D721Med (cell line): ENCODE results near the gene ARFGAP2.
"Not testable (repeated sequence)": the region's sequence is repeated elsewhere in the genome, so short reads cannot be mapped to it uniquely, and the experiment has no call there.

Experiments used
- DNase-seq: peaks from one replicate; pipeline ENCODE4 v3.0.0; 2011; ENCODE audit warnings: low spot score; ENCODE audit not compliant: insufficient read length
- FAIRE-seq: peaks from 2 replicates; lab custom pipeline; 2011; peaks lifted over from hg19 to GRCh38; lab: Jason Lieb, UNC
- CTCF ChIP-seq: IDR thresholded peaks from 2 replicates; pipeline ENCODE4 v1.5.1; 2012; ENCODE audit warnings: mild to moderate bottlenecking, control low read depth; ENCODE audit not compliant: insufficient read depth; ENCODE audit errors: missing control alignments

The ARFGAP2 gene

DNA sequence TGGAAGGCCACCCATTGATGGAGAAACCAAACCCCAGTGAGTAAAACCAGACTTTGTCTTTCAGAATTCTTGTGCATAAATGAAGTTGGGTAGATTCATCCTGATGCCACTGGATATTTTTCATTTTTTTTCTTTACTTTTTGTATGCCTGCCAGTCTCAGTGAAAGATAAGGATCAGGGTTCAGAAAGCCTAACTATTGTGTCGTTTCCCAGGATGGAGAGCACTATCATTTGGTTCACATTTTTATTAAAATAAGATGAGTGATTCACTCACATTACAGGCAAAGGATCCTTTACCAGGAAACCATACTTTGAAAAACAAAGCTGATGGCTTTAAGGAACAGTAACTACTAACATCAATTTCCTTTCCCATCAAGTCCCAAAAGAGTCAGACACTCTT lies 52.0 kb downstream of the ARFGAP2 start:
- DNase-seq = no peak
- no peak for FAIRE-seq
- no peak for TF ChIP-seq CTCF

- no peak for DNase-seq
- no peak for TF ChIP-seq CTCF
- no peak for FAIRE-seq
These were observed 53.6 kb downstream of the ARFGAP2 start for GRCh38 chr11:47123094-47123493.

- no peak for FAIRE-seq
- DNase-seq = no peak
- TF ChIP-seq CTCF = no peak
These were observed 54.9 kb downstream of the ARFGAP2 start for GRCh38 chr11:47121731-47122130.

- no peak for FAIRE-seq
- TF ChIP-seq CTCF = no peak
These were observed 55.6 kb downstream of the ARFGAP2 start for GRCh38 chr11:47121056-47121455.

GRCh38 chr11:47118958-47119688 lies 57.6 kb downstream of the ARFGAP2 start:
- not testable (repeated sequence) for DNase-seq, FAIRE-seq

More at GRCh38 chr11:47121056-47121455, 55.6 kb downstream of the ARFGAP2 start:
- no peak for DNase-seq
